Right lobe of liver (tissue), 6 donors: Measurements from ENCODE around the gene RASSF8. TPM values are rescaled to one million over a fixed set of nuclear protein-coding genes. Genes with fewer than 3 reads are reported as not detected.

Experiments
- ATAC-seq, 4 donors: fragments of 200-7000 bp; cut with Tn5 transposase; one replicate each; pipeline ENCODE4 v1.9.1; 2020; ENCODE audit warnings: mild to moderate bottlenecking in 4 of 4, moderate library complexity in 4 of 4
- DNase-seq, 3 donors: peaks; one replicate each; pipeline ENCODE4 v3.0.0-alpha.2; 2020
- H3K27ac ChIP-seq, 3 donors: fragments of 200-600 bp; one replicate each; pipeline ENCODE4 v1.8.0; 2022
- H3K27me3 ChIP-seq, 2 donors: fragments of 200-600 bp; one replicate each; pipeline ENCODE4 v1.8.0; 2022
- H3K36me3 ChIP-seq, 4 donors: fragments of 200-600 bp; sonication (generic) in 1 of 4; one replicate each; pipeline versions ENCODE4 v1.5.1 to v1.8.0; 2017 to 2022; ENCODE audit warnings: control low read depth in 1 of 4
- H3K4me1 ChIP-seq, 4 donors: fragments of 200-600 bp; sonication (generic) in 1 of 4; one replicate each; pipeline versions ENCODE4 v1.5.1 to v1.8.0; 2017 to 2022; ENCODE audit warnings: control low read depth in 1 of 4
- H3K4me3 ChIP-seq, 3 donors: fragments of 200-600 bp; one replicate each; pipeline ENCODE4 v1.8.0; 2022
- H3K9me3 ChIP-seq, 4 donors: fragments of 200-600 bp; sonication (generic) in 1 of 4; one replicate each; pipeline versions ENCODE4 v1.5.1 to v1.8.0; 2017 to 2022; ENCODE audit warnings: control low read depth in 1 of 4
- CTCF ChIP-seq, 4 donors: fragments of 200-600 bp in 3 of 4; fragments of 450-650 bp in 1 of 4; IDR thresholded peaks; one replicate each; pipeline versions ENCODE4 v1.5.1 to v1.8.0; 2016 to 2022; ENCODE audit warnings: antibody characterized with exemption in 4 of 4, mild to moderate bottlenecking in 2 of 4
- POLR2A ChIP-seq: fragments of 450-650 bp; IDR thresholded peaks from one replicate; pipeline ENCODE4 v1.6.1; 2017; ENCODE audit warnings: antibody characterized with exemption, mild to moderate bottlenecking
- WGBS: methylation state at CpG from one replicate; pipeline ENCODE4 v1.1.6; 2018; ENCODE audit warnings: low coverage, low lambda C conversion rate; ENCODE audit not compliant: insufficient coverage; ENCODE audit errors: missing lambda C conversion rate; 5-methylcytosine and 5-hydroxymethylcytosine counted together
- intact Hi-C, 2 donors: fragments of 100-400 bp; cut with DNase I; formaldehyde crosslinking; loops; one replicate each; pipeline versions ENCODE4 v1.11.2 to v1.14.1; 2022
- total RNA-seq, 6 experiments: library from RNA; depleted of rRNA in 2 of 6; stranded (reverse); fragments of >200 nt in 2 of 6; fragmentation: NEBNext Ultra II Directional in 3 of 6; extraction: Animal tissue kit (Norgen Biotek cat#: 25700) in 3 of 6; gene quantifications; one replicate each; pipeline versions ENCODE4 v1.1.0 to v1.2.4, GENCODE V29; 2016 to 2023
- donor health status: DM: no; HTN: yes; CAD: no.
- donor health status: DM: no; HTN: no; CAD: no.
- donor health status: DM: no; HTN: no; CAD: no.
- donor health status: DM: no; HTN: yes; CAD: no.
- donor health status: DM: no; HTN: yes; CAD: no.

Gene RASSF8
- total RNA-seq, 6 experiments from 2014 or later, result 3.9 to 12.4 (median 7.3) TPM

- ATAC-seq, result no peak
- 85% methylated on average over 6 of the region's 6 CpGs for WGBS
- Histone ChIP-seq H3K27ac (no peak overlapping the region), H3K27me3 (no peaks in the 10 kb centered on the region), H3K36me3 (no peaks in the 10 kb centered on the region), H3K4me3 (no peak overlapping the region), H3K4me1 (peaks cover 0 to 3% (median 0%) of the 10 kb centered on the region in 4 donors), H3K9me3 (no peaks in the 10 kb centered on the region)
- TF ChIP-seq CTCF (IDR thresholded peaks at IDR 0.05) (no peak), POLR2A (no peak)
- no peak for DNase-seq
- intact Hi-C loops, result no loop called here
Measured at GRCh38 chr12:26014085-26014484, 55.6 kb downstream of the RASSF8 start.

- no peak for ATAC-seq
- WGBS, result 74% methylated on average over 2 of the region's 2 CpGs
- Histone ChIP-seq H3K36me3 (no peaks in the 10 kb centered on the region), H3K27ac (no peak overlapping the region), H3K27me3 (no peaks in the 10 kb centered on the region), H3K9me3 (no peaks in the 10 kb centered on the region), H3K4me3 (no peak overlapping the region), H3K4me1 (peaks cover 0 to 3% (median 0%) of the 10 kb centered on the region in 4 donors)
- intact Hi-C loops, result no loop called here
- no peak for DNase-seq
- TF ChIP-seq POLR2A, result no peak
- TF ChIP-seq CTCF (IDR thresholded peaks at IDR 0.05), result no peak
Measured at GRCh38 chr12:26016516-26016915, 58.0 kb downstream of the RASSF8 start.

- peak overlapping the region in 1 of 3 donors; percentile 36 for H3K4me3 ChIP-seq
- TF ChIP-seq POLR2A (no peak), CTCF (IDR thresholded peaks at IDR 0.05) (peak; percentile 47 to 74 (median 66))
- ATAC-seq (peak; percentile 56 to 74 (median 70)), DNase-seq (peak in 1 of 3 donors; percentile 46)
- no peaks in the 10 kb centered on the region for H3K36me3 ChIP-seq
- no peaks in the 10 kb centered on the region for H3K27me3 ChIP-seq
- H3K9me3 ChIP-seq, result no peaks in the 10 kb centered on the region
- intact Hi-C loops, result no loop called here
- 15% methylated on average over 3 of the region's 4 CpGs for WGBS
- peaks cover 0 to 3% (median 0%) of the 10 kb centered on the region in 4 donors for H3K4me1 ChIP-seq
- no peak overlapping the region for H3K27ac ChIP-seq
Measured at GRCh38 chr12:26017484-26018211, 59.2 kb downstream of the RASSF8 start.

- DNase-seq (no peak), ATAC-seq (no peak)
- H3K27ac ChIP-seq, result no peak overlapping the region
- H3K9me3 ChIP-seq, result no peaks in the 10 kb centered on the region
- no peak overlapping the region for H3K4me3 ChIP-seq
- TF ChIP-seq POLR2A, result no peak
- no peak for TF ChIP-seq CTCF (IDR thresholded peaks at IDR 0.05)
- intact Hi-C loops, result no loop called here
- H3K36me3 ChIP-seq, result no peaks in the 10 kb centered on the region
- peaks cover 0 to 3% (median 0%) of the 10 kb centered on the region in 4 donors for H3K4me1 ChIP-seq
- 93% methylated on average over 2 of the region's 2 CpGs for WGBS
- H3K27me3 ChIP-seq, result no peaks in the 10 kb centered on the region
Measured at GRCh38 chr12:26018926-26019325, 60.4 kb downstream of the RASSF8 start.
